Bronchial epithelial cell (primary cell): ENCODE results near the gene CREB5. TPM values are rescaled to one million over a fixed set of nuclear protein-coding genes. Genes with fewer than 3 reads are reported as not detected.

Source experiments
- DNase-seq: peaks from one replicate; pipeline ENCODE4 v3.0.0-alpha.2; 2010; ENCODE audit warnings: low read depth
- FAIRE-seq: peaks from 2 replicates; lab custom pipeline; 2011; peaks lifted over from hg19 to GRCh38; lab: Jason Lieb, UNC
- H3K27me3 ChIP-seq: 2 replicates; pipeline ENCODE4 v1.5.1; 2011; ENCODE audit warnings: low read length; ENCODE audit not compliant: control insufficient read depth, insufficient read depth
- H3K36me3 ChIP-seq: 2 replicates; pipeline ENCODE4 v1.5.1; 2011; ENCODE audit warnings: low read length; ENCODE audit not compliant: control insufficient read depth, insufficient read depth
- H3K4me3 ChIP-seq: 2 replicates; pipeline ENCODE4 v1.5.1; 2011; ENCODE audit warnings: mild to moderate bottlenecking, low read depth, low read length, control low read depth
- CTCF ChIP-seq: IDR thresholded peaks from 2 replicates; pipeline ENCODE4 v1.5.1; 2011; ENCODE audit warnings: mild to moderate bottlenecking, moderate library complexity, low read length, control low read depth, inconsistent platforms; ENCODE audit not compliant: insufficient read depth, severe bottlenecking
- total RNA-seq: library from RNA; depleted of rRNA; stranded (reverse); fragments of >200 nt; gene quantifications from 2 replicates; pipeline ENCODE4 v1.2.1, GENCODE V29; 2014

The CREB5 gene
- total RNA-seq, 1 donor from 2014 or later = 2.1 TPM

DNA sequence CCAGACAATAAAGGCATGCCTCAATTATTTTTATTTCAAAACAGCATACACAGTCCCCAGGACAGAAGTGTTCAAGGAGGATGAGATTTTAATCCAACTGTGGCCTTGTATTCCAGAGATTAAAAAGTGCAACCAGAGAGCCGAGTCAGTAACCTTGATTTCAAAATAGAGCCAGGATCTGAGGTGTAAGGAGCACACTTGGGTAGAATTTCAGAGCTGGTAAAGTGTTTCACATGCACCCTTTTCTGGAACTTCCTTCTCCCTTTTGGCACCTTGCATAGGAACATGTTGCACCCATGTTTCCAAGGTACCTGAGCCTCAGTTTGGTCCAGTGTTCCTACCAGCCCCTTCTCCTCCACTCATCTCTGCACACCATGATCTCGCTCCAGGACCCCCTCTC, 320.7 kb downstream of the CREB5 start:
- Histone ChIP-seq H3K4me3 (no peak overlapping the region), H3K36me3 (no peaks in the 10 kb centered on the region)
- no peak for DNase-seq

DNA sequence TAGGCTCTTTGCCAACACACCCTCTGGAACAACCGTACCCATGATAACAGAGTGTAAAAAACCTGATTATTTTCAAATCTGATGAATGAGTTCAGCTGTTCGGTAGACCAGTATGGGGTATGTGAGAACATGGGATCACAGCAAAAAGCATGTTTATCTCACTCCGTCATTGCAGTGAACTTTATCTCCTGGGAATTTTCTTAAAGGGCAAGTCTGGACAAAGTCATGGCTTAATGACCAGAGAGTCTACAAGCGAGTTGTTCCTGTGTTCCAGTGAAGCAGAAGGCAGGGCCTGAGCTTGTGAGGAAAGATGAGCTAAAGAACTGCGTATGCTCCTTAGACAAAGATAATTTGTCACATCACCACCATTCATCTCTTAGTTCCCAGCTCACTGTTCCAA, 326.1 kb downstream of the CREB5 start:
- H3K4me3 ChIP-seq = no peak overlapping the region
- H3K36me3 ChIP-seq = no peaks in the 10 kb centered on the region
- DNase-seq (peak; percentile 96), FAIRE-seq (no peak)
- no peaks in the 10 kb centered on the region for H3K27me3 ChIP-seq
- no peak for TF ChIP-seq CTCF

More for the DNA sequence above, 320.7 kb downstream of the CREB5 start:
- no peak for FAIRE-seq
- no peak for TF ChIP-seq CTCF
- no peaks in the 10 kb centered on the region for H3K27me3 ChIP-seq

DNA sequence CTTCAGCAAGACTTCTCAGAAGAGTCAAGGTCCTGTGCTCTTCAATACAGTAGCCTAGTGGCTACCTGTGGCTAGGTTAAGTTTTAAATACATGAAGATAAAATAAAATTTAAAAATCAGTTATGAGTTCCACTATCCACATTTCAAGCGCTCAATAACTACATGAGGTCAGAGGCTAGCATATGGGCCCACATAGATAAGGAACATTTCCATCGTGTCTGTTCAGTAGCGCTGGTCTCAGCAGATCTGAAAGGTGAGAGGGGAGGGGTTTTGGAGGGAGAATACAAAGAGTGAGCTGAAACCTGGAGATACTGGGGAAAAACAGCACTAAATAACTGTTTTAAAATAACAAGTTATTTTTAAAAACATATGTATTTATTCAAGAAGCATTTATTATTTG, 326.8 kb downstream of the CREB5 start:
- Histone ChIP-seq H3K36me3 (no peaks in the 10 kb centered on the region), H3K27me3 (no peaks in the 10 kb centered on the region), H3K4me3 (no peak overlapping the region)
- DNase-seq = no peak
- no peak for FAIRE-seq
- no peak for TF ChIP-seq CTCF

GRCh38 chr7:28739826-28740225, 327.5 kb downstream of the CREB5 start:
- DNase-seq (peak; percentile 35), FAIRE-seq (no peak)
- H3K27me3 ChIP-seq = no peaks in the 10 kb centered on the region
- no peak for TF ChIP-seq CTCF
- H3K36me3 ChIP-seq = no peaks in the 10 kb centered on the region
- H3K4me3 ChIP-seq = peak overlapping the region; percentile 2

- no peak for FAIRE-seq
- Histone ChIP-seq H3K4me3 (no peak overlapping the region), H3K36me3 (no peaks in the 10 kb centered on the region), H3K27me3 (no peaks in the 10 kb centered on the region)
- TF ChIP-seq CTCF = no peak
- DNase-seq = no peak
Measured at GRCh38 chr7:28744951-28745350, 332.6 kb downstream of the CREB5 start.

DNA sequence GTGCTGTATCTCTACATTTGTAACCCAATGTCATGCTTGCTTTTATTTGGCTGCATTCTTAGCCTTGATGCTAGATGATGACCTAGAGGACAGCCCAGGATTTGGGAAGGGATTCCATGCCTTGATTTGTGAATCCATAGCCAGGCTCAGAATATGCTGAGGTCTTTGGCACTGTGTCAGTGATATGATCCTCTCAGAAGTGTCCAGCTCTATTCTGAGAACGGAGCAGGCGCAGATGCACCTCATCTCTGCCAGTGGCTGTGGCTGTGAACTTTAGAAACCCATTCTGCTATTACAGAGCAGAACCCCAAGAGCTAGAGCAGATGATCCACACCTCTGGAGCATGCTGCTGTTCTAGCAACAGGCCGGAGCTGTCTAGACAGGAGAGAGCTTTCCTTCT, 333.0 kb downstream of the CREB5 start:
- FAIRE-seq = peak; percentile 81
- H3K4me3 ChIP-seq = no peak overlapping the region
- H3K36me3 ChIP-seq = no peaks in the 10 kb centered on the region
- H3K27me3 ChIP-seq = no peaks in the 10 kb centered on the region
- TF ChIP-seq CTCF = no peak
- no peak for DNase-seq
